ENCODE data around the gene HERC2. TPM values are rescaled to one million over a fixed set of nuclear protein-coding genes. Genes with fewer than 3 reads are reported as not detected.

Gene HERC2
- total RNA-seq, 1 donor from 2014 or later: 39.0 TPM

- intact Hi-C loops (cut with DNase I): no loop called here
- DNase-seq (ENCODE audit: missing footprints) (no peak), ATAC-seq (no peak)
Measured at GRCh38 chr15:28096411-28096669, 225.6 kb downstream of the HERC2 start.

DNA sequence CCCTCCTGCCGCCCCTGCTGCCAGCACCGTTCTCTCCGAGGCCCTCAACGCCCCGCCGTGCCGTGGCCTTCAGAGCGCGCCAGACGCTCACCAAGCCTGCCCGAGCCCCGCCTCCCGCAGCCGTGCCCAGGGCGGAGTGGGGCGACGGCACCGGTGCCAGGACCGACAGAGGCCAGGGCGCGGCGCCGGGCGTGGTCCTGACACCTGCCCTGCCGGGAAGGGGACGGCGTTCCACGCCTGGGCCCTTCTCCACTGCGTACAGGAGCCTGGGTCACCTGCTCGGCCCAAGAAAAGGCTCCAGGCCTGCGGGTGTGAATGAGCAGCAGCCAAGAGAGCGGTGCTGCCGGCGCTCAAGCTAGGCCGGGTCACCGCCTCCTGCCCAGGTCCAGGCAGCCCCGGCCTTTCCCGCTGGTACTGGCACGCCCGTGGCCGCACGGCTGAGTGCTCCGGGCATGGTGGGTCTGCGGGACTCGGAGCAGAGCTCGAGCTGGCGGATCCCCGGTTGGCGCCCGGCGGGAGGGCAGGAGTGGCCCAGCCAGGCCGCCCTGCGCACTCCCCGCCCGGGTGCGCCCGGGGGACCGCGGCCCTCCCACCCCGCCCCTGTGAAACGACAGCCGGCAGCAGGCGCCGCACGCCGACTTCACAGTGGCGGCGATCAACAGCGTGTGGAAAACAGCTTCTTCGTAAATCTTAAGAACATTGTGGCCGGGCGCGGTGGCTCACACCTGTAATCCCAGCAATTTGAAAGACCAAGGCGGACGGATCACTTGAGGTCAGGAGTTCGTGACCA, 227.1 kb downstream of the HERC2 start:
- DNase-seq (ENCODE audit: missing footprints): no peak
- intact Hi-C loops (cut with DNase I): no loop called here

GRCh38 chr15:28093752-28094535, 228.0 kb downstream of the HERC2 start:
- ATAC-seq (no peak), DNase-seq (ENCODE audit: missing footprints) (no peak)
- intact Hi-C loops (cut with DNase I): no loop called here

More for the DNA sequence above, 227.1 kb downstream of the HERC2 start:
- peak; percentile 47 for ATAC-seq

DNA sequence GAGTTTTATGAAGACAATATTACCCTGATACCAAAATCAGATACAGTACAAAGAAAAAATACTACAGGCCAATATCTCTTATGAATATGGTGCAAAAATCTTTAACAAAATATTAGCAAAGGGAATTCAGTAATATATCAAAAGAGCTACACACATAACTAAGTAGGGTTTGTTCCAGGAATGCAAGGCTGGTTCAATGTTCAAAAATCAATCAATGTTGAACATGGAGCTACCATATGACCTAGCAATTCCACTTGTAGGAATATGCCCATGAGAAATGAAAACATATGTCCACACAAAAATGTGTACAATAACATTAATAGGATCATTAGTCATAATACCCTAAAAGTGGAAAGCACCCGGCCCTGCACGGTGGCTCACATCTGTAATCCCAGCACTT, 230.7 kb downstream of the HERC2 start:
- intact Hi-C loops (cut with DNase I): no loop called here
- ATAC-seq (no peak), DNase-seq (ENCODE audit: missing footprints) (no peak)

GRCh38 chr15:28086175-28086703, 235.7 kb downstream of the HERC2 start:
- DNase-seq (ENCODE audit: missing footprints) (no peak), ATAC-seq (peak; percentile 96)
- intact Hi-C loops (cut with DNase I): loop anchor here (5.0 kb wide), 1 partner anchor 36 kb away; no protein-coding TSS in a partner anchor

DNA sequence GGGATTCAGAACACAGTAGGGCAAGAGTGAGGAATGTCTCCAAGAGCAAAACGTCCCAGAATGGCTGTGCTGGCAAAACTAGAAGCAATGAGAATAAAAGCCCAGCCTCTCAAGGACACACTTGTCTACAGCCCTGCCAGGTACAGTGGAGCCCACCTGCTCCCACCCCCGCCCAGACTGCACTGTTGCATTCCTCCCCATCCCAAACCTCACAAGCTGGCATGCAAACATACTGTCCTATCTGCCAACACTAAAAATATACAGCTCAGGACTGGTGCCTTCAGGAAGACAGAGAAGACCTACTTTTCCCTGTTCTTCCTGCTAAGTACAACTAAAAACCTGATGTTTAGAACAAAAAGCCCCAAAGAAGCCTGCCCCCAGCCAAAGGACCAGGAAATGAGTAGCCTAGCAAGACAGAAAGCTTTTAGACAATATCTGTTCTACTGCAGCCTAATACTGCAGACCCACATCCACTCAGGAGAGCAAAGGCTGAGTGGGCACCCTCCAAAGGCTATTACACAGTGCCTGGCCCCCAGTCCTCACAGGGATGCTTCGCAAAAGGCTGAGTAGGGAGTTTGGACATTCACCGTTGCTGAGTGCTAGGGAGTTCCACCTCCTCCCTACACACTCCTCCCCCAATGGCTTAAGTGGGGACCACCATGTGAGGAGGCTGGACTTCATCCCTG, 236.3 kb downstream of the HERC2 start:
- no peak for DNase-seq (ENCODE audit: missing footprints)
- intact Hi-C loops (cut with DNase I): loop anchor here (5.0 kb wide), 1 partner anchor 37 kb away; no protein-coding TSS in a partner anchor
- ATAC-seq: peak; percentile 63

DNA sequence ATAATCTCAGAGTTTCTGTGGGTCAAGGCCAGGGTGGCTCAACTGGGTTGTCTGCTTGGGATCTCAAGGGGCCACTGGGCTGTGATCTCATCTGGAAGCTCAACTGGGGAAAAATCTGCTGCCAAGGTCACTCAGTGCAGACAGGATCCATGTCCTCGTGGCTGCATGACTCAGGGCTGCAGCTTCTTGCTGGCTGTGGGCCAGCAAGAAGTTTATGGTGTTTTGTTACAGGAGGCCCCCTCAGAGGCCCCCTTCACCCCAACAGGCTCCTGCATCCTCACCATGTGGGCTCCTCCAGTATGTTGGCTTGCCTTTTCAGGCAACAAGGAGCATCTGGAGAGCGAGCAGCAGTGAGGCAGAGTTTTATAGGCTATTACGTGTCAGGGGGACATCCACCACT, 237.4 kb downstream of the HERC2 start:
- intact Hi-C loops (cut with DNase I): no loop called here

DNA sequence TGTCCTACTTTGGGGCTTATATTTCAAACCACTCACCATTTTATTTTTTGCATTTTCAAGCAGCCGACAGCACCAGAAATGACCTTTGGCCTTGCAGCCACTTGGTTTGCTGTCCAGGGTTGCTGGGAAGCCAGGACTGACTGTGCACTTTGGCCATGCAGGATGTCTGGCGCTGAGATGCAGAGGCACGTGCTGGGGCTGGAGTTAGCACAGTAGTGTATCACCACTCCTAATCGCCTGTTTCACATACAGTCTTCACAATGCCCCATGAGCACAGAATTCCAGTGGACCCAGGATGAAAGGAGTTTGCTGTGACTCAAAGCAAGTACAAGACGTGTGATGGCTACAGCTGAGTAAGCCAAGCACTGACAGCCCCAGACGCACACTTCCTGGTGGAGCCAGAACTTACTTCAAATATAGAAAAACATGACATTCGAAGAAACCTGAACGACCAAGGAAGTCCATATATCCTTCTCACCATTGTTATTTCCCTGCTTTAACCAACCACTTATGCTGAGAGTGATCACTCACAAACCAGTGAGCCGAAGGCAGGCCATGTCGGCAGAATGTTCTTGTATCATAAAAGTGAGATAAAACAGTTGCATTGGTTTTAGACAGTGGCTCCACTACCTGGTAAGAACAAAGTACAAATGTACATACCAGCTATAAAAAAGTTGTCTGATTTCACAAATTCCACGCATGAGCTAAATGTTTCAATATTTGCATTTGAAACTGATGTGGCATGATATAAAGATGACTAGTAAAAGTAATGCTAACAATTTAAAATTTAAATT, 238.9 kb downstream of the HERC2 start:
- ATAC-seq (no peak), DNase-seq (ENCODE audit: missing footprints) (no peak)
- intact Hi-C loops (cut with DNase I): no loop called here

More for the DNA sequence above, 237.4 kb downstream of the HERC2 start:
- ATAC-seq (no peak), DNase-seq (ENCODE audit: missing footprints) (no peak)

- DNase-seq (ENCODE audit: missing footprints): peak; percentile 60
- intact Hi-C loops (cut with DNase I): no loop called here
- no peak for ATAC-seq
Measured at GRCh38 chr15:28081594-28081993, 240.4 kb downstream of the HERC2 start.

- no peak for ATAC-seq
- intact Hi-C loops (cut with DNase I): no loop called here
- DNase-seq (ENCODE audit: missing footprints): no peak
Measured at GRCh38 chr15:28080386-28080785, 241.6 kb downstream of the HERC2 start.

DNA sequence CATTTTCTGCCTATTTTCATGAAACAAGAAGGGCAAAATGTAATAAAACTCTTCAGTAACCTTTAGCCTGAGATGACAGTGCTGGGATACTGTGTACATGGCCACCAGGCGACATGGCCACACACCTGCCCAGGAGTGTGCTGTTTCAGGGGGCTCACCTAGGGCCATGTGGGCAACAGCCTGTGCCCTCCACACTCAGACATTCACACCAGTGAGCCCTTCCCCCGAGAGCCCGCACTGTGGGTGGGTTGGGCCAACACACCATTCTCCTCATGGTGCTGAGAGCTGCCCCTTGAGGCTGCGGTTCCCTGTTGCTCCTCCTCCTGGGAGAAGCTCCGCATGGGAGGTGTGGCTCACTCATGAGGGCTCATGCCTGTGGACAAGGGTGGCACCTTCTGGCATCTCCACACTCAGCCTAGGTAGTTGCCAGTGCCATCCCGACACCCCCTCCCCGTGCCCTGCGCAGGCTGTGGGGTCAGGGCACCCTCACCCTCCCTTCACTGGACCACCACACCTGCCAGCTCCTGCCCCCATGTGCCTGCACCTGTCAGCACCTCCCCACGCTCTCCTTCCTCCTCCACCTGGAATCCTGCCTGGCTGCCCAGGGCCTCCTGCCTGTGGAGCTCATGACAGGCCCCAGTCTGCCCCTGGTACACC, 242.5 kb downstream of the HERC2 start:
- intact Hi-C loops (cut with DNase I): no loop called here
- ATAC-seq: no peak
- DNase-seq (ENCODE audit: missing footprints): no peak

DNA sequence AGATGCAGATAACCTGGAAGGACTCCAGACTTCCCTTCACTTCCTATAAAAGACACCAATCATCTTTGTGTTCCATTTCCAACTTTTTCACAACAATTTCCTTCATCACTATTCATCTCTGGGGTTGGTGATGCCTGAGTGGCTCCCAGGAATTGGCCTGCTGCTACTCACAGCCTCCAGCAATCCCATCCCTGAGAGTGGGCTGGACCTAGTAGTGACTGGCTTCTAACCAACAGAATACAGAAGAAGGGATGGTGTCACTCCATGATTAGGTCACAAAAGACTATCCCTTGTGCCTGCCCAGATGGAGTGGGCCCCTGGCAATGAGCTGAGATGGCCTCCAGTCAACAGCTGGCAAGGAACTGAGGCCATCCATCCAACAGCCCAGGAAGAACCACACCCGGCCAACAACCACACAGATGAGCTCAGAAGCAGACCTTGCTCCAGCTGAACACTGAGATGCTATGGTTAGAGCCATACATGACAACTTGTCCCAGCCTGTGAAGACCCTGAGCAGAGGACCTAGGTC, 243.7 kb downstream of the HERC2 start:
- ATAC-seq (no peak), DNase-seq (ENCODE audit: missing footprints) (no peak)
- intact Hi-C loops (cut with DNase I): no loop called here

DNA sequence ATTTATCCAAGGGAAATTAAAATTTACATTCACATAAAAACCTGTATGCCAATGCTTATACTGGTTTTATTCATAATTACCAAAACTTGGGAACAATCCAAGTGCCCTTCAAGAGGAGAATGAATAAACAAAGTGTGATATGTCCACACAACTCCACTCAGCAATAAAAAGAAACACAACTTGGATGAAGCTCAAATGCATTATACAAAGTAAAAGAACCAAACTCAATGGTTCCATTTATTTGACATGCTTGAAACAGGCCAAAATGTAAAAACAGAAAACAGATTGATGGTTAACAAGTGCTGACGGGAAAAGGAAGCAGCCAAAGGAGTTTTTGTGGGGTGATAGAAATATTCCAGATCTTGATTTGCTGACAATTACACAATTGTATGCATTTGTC, 246.4 kb downstream of the HERC2 start:
- intact Hi-C loops (cut with DNase I): no loop called here
- no peak for DNase-seq (ENCODE audit: missing footprints)
- ATAC-seq: no peak

DNA sequence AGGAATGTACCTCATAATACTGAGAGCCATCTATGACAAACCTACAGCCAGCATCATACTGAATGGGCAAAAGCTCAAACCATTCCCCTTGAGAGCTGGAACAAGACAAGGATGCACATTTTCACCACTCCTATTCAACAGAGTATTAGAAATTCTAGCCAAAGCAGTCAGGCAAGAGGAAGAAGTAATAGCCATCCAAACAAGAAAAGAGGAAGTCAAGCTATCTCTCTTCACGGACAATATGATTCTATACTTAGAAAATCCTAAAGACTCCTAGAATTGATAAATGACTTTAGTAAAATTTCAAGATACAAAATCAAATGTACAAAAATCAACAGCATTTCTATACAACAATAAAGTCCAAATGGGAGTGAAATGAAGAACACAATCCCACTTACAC, 253.0 kb downstream of the HERC2 start:
- intact Hi-C loops (cut with DNase I): no loop called here
- no peak for ATAC-seq

DNA sequence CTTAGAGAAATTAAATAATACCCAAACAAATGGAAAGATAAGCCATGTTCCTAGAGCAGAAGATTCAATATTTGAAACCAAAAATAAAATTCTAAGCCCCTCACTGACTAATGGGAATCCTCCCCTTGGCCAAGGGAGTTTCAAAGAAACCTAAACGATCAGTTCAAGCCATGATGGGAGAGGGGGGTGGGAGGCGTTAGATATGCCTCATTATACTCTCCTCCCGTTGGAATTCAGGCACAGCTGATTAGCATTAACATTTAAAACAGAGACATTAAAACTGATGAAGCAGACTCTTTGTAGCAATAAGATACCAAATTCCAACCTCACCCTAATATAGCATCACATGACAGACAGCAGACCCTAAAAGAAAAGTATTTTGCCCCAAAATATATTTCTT, 255.7 kb downstream of the HERC2 start:
- DNase-seq (ENCODE audit: missing footprints) (no peak), ATAC-seq (no peak)
- intact Hi-C loops (cut with DNase I): no loop called here

More for the DNA sequence above, 253.0 kb downstream of the HERC2 start:
- no peak for DNase-seq (ENCODE audit: missing footprints)
